HG03135 (cell line): ENCODE results near the gene REV3L.
"Not testable (repeated sequence)": the region's sequence is repeated elsewhere in the genome, so short reads cannot be mapped to it uniquely, and the experiment has no call there.

ENCODE experiments used
- ATAC-seq: cut with Tn5 transposase; IDR thresholded peaks from one replicate; pipeline ENCODE4 v1.9.1; 2021; ENCODE audit warnings: mild to moderate bottlenecking, moderate library complexity; ENCODE audit not compliant: unreplicated experiment

The REV3L gene

DNA sequence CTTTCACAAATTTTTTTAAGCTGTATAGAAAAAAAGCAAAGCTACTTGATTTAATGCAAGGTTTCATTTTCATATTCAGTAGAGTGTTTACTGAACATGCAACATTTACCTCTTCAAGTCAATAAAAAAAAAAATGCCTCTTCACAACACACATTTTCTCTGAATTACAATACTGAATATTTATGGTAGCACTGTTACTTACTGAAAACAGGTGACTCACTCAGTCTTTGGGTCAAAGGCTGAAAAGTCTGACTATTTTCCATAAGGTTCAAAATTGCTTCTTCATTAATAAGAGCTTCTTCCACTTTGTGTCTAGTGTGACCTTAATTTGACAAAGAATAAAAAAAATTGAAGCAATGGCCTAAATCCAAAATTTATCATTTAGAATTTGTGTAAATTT, 101.9 kb downstream of the REV3L start:
- no peak for ATAC-seq

DNA sequence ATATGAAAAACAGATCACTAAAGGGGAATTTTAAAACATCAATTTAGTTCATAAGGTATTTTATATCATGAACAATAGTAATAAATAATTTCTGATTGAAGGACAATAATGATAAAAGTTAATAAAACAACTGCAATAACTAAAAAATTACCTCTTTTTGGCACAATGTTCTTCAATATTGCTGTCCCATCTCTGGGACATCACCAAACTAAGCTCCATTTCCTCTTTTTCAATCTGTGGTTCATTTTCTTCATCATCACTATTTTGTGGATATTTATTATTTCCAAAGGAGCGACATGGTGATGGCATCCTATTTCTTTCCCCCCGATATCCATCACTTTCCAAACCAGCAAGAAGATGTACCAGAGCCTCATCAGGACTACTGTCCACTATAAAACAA, 103.2 kb downstream of the REV3L start:
- no peak for ATAC-seq

DNA sequence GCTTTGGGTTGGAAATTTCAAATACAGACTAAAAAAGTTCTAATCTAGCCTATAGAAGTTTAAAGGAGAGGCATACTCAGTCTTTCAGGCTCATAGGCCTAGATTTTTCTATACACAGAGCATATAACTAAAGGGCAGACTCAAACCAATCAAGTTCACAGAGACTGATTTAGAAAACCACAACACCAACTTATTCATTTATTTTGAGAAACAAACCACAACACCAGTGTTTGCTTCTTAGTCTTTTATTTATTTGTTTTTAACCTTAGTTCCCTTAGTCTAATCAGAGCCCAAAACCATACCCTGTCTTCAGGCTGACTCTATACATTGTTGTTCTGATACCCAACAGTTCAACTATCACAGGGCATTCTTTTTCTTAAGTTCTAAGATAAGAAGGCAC, 103.7 kb downstream of the REV3L start:
- ATAC-seq, result no peak

DNA sequence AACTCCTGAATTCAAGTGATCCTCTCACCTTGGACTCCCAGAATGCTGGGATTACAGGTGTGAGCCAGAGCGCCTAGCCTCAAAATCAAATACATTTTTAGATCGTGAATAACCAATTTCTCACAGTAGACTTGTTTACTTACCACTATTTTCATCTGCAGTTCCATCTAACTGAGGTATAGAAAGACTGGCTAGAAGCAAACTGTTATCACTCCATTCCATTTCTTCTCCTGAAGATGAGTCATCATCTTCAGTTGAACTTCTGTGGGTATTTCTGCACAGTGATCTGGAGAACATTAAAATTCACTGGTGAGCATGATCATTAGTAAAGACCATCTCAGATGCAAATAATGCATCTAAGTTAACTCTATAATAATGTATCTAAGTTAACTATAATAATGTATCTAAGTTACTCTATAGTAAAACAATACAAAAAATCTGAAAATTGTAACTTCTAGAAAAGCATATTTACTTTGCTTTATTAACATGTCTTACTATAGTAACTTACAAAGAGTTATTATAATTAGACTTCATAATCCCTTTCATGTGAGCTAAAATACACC, 105.4 kb downstream of the REV3L start:
- ATAC-seq, result no peak

DNA sequence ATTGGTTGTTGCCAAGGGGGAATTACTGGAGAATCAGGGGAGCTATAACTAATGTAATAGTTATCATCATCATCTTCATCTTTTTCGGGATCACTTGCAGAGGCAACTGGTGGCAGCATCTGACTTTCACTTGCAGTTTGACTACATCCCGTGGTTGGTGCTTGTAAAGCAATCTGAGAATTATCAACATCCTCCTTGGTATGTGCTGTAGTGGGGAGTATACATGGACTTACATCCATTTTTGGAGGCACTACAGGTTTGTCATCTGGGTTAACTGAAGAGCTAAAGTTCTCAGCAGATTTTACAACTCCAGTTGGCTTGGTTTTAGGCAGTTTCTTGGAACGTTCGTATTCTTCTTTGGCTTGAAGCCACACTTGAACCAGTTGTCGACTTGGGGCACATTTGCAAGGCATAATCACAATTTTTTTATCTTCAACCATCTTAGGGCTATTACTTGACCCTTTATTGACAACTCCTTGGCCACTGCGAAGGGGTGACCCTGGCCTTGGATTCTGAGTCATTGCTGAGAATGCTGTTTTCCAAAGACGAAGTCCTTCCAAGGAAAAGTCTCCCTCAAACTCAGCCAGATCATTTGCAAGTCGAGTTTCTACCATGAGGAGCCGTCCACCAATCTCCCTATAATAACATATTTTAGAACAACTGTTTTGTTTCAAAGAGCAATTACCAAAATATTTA, 115.5 kb downstream of the REV3L start:
- no peak for ATAC-seq

DNA sequence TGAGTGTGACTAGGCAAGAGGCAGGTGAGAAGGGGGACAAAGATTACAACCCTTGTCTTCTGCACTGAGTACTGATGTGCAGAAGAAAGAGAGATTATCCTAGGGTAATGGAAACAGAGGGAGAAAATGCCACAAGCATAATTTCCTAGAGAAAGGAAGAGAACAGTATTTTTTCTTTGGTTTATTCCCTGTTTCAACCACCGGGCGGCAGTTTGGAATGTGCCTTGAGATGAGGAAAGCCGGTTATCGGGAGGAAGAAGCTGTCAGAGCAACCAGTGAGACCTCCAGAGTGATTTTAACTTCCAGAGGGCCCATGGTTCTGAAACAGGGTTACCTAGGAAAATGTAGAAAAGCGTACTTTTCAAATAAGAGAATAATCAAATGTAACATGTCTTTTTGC, 121.4 kb downstream of the REV3L start:
- no peak for ATAC-seq

DNA sequence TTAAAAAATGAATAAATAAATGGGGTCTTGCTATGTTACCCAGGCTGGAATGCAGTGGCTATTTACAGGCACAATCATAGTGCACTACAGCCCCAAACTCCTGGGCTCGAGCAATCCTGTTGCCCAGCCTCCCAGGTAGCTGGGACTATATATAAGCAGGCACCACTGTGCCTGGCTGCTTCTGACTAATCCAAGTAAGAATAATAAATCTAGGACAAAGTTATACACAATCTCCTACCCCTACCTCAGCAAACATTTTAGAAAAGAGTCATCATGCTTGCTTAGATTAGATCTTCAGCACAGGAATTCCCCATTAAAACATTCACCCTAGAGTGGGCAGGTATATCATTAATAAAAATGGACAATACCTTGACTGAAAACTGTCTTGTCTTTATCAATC, 124.6 kb downstream of the REV3L start:
- no peak for ATAC-seq

DNA sequence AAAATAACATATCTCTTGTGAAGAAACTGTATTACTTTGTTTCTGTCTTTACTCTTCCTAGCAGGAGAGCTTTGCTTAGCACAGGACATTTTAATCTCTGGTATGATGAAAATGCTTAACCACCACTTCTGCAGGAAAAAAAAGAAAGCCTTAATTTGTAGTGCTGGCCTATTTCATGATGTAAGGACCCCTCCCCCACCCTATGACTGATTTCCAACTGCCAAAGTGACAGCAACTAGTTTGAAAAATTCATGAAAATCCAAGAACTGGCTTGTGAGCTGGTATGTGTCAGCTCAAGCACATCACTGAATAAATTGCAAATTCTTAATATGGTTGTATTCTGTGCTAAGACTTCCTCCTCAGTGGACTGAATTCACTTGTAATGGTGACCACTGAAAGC, 125.3 kb downstream of the REV3L start:
- no peak for ATAC-seq

DNA sequence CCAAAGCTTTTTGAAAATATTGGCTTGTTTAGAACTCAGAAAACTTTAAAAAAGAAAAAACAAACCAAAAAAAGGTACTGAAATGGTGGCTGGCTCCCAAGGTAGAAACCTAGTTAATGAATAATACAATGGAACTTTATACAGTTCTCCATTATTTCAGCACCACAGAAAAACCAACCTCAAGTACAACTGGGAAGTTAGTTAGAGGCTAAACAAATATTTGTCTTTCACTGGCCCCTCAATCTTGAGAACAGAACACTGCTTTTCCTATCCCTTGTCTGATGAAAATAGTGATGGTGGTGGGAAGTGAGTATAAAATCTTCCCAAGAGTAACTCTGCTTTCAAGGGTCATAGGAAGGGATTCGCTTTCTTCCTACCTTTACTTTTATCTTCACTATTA, 126.5 kb downstream of the REV3L start:
- no peak for ATAC-seq

DNA sequence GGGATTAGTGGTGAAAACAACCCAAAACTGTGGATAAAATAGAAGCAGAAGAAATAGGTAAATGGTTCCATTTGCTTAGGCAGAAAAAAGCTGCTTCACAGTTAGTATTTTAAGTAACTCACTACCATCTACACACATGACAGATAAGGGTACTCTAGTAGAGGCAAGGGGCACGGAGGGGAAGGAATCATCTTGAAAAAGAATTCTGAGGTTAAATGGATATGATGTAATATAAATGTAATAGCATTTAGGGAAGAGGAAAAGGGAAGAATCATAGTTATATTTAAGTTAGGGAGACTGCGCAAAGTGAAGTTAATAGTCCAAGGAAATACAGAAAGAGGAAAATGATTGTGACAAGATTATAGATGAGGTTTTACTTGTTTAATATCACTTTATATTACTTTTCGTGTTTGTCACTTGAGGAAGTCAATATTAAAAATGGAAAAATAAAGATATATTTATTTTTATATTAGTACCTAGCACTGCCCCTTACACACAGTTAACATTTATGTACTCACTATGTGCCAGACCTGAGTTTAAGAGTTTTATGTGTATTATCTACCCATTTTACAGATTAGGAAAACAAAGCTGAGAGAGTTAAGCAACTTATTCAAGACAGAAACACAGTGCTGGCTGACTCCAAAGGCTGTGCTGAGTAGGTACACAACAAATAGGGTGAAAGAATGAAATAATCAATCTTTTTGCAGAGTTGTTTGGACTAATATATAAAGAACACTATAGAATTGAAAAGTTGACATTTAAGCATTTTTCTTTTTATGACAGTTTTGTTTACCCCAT, 128.1 kb downstream of the REV3L start:
- no peak for ATAC-seq

DNA sequence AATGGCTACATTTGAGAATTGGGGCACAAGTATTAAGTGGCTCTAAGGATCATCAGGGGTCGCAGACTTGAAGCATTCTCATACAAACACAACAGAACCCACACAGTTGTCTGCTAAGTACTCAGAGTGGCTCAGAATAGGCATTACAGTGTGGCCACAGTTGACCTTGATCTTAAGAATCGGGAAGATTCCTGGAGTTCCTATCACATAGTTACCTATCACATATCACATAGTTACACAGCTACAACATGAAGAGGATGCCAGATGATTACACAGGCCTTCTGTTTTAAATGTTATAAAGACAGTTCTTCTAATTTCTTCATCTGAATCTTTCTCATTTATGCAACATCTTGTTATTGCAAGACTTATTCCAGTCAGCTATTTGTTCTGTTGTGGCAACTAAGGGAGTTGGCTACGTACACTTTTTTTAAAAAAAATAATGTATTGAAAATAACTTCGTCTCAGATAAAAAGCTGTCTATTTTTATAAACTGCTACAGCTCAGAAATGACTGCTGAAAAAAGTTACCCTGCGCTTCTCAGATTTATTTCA, 129.0 kb downstream of the REV3L start:
- ATAC-seq, result no peak

DNA sequence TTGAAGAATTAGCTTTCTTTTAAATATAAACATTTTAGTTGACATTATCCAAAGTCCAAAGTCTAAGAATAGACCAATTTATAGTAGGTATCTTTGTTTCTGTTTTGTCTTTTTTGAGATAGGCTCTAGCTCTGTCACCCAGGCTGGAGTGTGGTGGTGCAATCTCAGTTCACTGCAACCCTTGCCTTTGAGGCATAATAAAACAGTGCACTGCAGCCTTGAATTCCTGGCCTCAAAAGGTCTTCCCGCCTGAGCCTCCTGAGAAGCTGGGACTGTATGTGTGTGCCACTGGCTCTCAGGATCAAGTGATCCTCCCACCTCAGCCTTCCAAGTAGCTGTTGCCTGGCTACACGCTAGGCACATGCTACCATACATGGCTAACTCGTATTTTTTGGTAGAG, 135.4 kb downstream of the REV3L start:
- no peak for ATAC-seq

DNA sequence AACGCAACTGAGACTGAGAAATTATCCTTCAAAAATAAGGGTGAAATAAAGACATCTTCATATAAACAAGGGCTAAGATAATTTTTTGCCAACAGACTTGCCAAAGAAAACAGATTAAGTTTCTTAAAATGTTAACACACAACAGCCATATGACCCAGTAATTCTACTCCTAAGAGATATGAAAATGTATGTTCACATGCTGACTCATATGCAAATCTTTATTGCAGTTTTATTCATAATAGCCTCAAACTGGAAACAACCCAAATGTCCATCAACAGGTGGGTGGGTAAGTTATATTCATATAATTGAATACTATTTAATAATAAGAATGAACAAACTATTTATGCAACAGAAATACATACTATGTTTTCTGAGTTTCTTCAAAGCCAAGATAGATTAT, 140.1 kb downstream of the REV3L start:
- no peak for ATAC-seq

DNA sequence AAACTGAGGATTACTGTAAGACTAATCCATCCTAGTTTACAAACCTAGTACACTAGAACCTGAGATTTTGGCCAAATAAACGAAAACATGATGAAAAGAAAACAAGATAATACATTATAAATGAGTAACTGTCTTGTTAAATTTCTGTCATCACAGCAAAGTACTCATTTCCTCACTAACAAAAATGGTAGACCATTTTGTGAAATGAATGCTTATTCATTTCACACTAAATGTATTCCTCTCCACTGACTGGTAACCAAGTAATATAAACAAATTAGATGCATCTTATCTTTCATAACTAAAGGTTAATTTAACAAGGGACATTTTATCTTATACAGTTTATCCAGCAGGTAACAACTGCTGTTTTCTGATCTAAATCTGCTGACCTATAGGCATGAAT, 143.7 kb downstream of the REV3L start:
- ATAC-seq, result peak; percentile 42

DNA sequence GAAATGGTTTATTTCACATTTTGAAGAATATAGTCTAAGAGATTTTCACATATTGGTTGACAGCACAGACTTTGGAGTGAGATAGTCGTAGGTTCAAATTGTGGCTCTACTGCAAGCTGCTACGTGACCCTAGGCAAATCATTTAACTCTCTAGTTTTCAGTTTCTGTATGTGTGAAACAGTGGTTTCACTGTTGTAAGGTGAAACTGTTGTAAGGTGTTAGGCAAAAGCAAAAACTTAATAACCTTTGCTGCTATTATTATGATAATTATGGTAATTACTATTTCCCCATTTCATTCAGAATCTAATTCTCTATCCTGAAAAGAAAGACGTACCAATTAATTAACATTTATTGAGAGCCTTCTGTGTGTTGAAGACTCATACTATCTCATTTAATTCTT, 144.2 kb downstream of the REV3L start:
- peak; percentile 98 for ATAC-seq

DNA sequence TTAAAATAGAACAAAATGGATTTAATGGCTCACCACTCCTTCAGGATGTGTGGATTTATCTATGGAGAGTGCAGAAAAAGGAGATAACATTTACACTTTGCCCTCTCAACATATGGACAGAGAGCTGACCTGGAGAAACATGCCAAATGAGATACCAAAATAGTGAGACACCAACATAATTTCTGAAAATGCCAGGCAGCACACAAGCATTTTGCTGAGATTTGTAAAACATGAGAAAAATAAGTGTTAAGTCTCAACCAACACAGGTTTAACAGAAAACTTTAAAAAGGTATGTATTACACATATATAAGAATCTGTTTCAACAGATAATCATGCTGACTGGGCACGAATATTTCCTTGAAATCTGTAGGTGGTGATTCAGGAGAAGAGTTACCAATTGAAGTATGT, 145.2 kb downstream of the REV3L start:
- ATAC-seq, result no peak

DNA sequence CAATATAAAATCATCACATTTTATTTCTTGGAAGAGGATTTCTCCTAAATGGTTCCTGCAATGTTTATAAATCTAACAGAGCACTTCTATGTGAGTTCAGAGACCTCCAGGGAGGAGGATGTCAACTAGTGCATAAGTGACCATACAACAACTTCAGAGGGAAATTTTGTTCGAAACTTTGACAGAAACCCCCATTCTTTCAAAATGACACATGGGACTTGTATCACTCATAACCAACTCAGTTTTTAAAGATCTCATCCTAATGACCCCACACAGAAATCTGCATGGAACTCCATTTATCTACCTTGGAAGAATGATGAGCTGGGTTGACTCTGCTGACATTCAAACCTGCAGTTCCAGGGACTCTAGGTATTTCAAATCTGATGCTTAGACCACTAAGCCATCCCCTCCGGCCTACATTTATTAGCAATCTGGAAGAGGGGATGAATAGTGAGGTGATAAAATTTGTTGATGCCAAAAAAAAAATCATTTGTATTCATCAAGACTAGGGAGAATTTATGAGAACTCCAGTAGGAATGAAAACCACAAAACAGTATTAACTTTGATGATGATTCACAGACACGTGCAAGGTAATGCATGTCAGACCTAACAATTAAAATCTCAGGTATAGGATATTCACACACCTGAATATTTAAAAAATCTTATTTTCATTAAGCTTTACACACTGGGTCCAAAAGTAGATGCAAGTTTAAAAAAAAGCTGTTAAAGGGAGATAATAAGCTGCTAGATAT, 153.0 kb downstream of the REV3L start:
- no peak for ATAC-seq

DNA sequence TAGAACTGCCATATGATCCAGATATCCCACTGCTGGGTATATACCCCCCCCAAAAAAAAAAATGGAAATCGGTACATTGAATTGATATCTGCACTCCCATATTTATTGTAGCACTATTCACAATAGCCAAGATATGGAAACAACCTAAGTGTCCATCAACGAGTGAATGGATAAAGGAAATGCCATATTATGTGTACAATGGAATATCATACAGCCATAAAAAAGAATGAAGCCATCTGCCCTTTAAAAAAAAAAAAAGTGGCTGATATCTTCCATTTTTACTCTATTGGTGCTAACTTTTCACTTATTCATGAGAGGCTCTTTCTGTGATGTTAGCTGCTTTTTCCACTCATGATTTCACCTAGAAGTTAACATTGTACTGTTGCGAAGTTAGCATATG, 156.5 kb downstream of the REV3L start:
- ATAC-seq, result no peak

DNA sequence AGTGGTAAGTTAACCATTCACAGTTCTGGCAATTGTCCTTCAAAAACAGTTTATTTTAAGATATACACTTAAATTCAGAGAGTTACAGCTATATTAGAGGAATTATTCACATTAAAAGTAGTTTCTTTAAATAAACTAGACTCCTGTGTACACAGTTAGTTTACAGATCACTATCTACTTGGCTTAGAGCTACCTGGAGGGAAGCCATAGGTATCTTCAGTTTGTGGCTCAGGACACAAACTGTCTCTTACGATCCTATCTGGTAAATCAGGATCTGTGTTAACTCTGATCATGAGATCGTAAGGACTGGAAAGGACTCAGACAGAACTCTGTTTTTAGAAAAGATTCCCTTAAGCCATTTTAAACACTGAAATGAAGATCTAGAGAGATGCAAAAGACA, 160.9 kb downstream of the REV3L start:
- ATAC-seq, result no peak

DNA sequence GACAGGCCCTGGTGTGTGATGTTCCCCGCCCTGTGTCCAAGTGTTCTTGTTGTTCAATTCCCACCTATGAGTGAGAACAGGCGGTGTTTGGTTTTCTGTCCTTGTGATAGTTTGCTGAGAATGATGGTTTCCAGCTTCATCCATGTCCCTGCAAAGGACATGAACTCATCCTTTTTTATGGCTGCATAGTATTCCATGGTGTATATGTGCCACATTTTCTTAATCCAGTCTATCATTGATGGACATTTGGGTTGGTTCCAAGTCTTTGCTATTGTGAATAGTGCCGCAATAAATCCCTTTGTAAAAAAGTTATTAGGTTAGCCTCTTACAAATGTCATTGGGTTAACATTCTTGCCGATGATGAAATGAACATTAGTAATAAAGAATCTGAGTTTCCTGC, 175.1 kb downstream of the REV3L start:
- not testable (repeated sequence) for ATAC-seq

DNA sequence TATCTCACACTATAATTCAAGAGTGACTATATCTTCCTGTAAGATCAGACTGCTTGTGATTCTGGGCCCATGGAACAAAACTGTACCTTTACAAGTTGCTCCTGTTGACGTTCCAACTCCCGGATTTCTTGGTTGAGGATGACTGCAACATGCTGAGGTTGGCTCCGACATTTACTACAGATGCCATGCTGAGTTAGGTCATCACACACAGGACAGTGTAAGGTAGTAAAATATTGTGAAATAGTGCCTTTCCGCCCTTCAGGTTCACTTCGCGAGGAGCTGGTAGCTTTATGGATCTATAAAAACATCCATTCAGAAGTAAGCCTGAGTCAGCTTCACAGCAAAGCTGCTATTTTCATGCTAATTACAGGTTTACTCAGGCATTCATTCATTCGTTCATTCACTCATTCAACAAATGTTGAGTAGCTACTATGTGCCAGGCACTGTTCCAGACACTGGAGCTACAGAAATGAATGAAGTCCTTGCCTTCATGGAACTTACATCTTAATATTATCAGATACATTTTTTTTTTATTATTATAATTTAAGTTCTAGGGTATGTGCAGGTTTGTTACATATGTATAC, 175.7 kb downstream of the REV3L start:
- ATAC-seq, result no peak
